ENCODE data around the gene FOXO3B. TPM values are rescaled to one million over a fixed set of nuclear protein-coding genes. Genes with fewer than 3 reads are reported as not detected.
"Not testable (repeated sequence)": the region's sequence is repeated elsewhere in the genome, so short reads cannot be mapped to it uniquely, and the experiment has no call there.

Gene FOXO3B
- 5.0 and 5.3 TPM in 2 replicates for polyA plus RNA-seq (2013)

DNA sequence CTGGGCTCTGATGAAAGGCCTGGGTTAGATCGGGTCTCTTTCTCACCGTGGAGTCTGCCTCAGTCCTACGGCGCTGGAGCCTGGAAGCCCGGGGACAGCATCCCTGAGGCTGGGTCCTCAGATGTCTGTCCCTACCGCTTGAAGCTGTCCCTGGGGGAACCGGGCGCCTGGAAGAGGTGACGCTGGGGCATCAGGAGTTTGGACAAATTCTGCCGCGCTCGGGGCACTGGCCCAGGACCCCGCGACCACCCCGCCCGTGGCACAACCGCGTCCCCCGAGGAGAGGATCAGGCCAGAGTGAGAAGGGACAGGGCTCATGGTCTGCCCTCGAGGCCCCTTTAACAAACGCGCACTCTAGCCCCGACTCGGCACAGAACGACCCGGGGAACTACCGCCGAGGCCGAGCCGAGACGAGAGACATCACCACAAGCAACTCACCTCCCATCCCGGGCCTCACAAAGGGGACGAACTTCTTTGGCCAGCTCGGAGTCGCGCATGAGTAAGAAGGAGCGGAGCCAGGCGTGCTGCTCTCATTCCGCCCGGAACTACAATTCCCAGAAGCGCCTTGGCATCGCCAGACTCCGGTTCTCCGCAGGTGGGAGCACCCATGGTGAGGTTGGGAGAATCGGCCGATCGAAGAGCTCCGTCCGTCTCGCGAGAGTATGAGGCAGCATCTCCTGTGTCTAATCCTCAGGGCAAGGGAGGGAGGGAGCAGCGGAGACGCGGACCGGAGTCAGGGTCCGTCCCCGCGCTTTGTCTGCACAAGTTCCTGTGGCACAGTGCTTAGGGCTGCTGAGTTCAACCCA, at the start of gene FOXO3B:
Gene FOXO3B (minus strand): TSS at position 548 of the 805 bp plus-strand sequence. CDS start 663 bp downstream, outside the sequence.
- H3K79me1 ChIP-seq (ENCODE audit: low read length); H3K27me3 ChIP-seq (ENCODE audit: insufficient read depth, low read length); H3K23ac ChIP-seq (ENCODE audit: low read length); H3K79me2 ChIP-seq (ENCODE audit: control insufficient read depth, insufficient read depth, low read length, poor library complexity); H3K9ac ChIP-seq (ENCODE audit: low read length); H2AK5ac ChIP-seq (ENCODE audit: low read length); H3K27ac ChIP-seq (ENCODE audit: low read depth, low read length); H2AFZ ChIP-seq (ENCODE audit: insufficient read depth, low read length, poor library complexity); H3K4me1 ChIP-seq (ENCODE audit: control insufficient read depth in 1 of 2, insufficient read depth in 2 of 2, low read length in 2 of 2); H3K9me3 ChIP-seq (ENCODE audit: insufficient read depth, low read depth, low read length); H2BK120ac ChIP-seq (ENCODE audit: insufficient read depth, low read length, poor library complexity); H2BK12ac ChIP-seq (ENCODE audit: low read length); H3K4ac ChIP-seq (ENCODE audit: low read depth, low read length); H3K18ac ChIP-seq (ENCODE audit: low read length): not testable (repeated sequence)
- WGBS (ENCODE audit: extremely low coverage, insufficient coverage, insufficient read length), result no CpG with 5 or more reads among the region's 58 CpGs
- Histone ChIP-seq H3K14ac (ENCODE audit: low read length) (peak within 1 kb of the TSS; percentile 39), H4K91ac (ENCODE audit: low read depth, low read length) (peak within 1 kb of the TSS; percentile 8), H4K8ac (ENCODE audit: low read depth, low read length) (peak within 1 kb of the TSS; percentile 74), H3K4me2 (ENCODE audit: low read length) (peak within 1 kb of the TSS; percentile 56), H3K36me3 (ENCODE audit: control insufficient read depth in 1 of 2, insufficient read depth in 2 of 2, low read length in 2 of 2) (peaks cover 8 to 11% of the 10 kb centered on the region in 2 experiments), H4K12ac (ENCODE audit: low read depth, low read length) (peak within 1 kb of the TSS; percentile 72), H2BK5ac (ENCODE audit: low read depth, low read length, poor library complexity) (peak within 1 kb of the TSS; percentile 73), H3K4me3 (ENCODE audit: low read depth, low read length) (peak within 1 kb of the TSS; percentile 79)
- peak; percentile 86 to 94 for DNase-seq

GRCh38 chr17:18723509-18723908, 41.4 kb upstream of the FOXO3B start:
- not testable (repeated sequence) for H3K4me2 ChIP-seq (ENCODE audit: low read length); H2BK12ac ChIP-seq (ENCODE audit: low read length); H3K79me1 ChIP-seq (ENCODE audit: low read length); H4K12ac ChIP-seq (ENCODE audit: low read depth, low read length); H3K79me2 ChIP-seq (ENCODE audit: control insufficient read depth, insufficient read depth, low read length, poor library complexity); H3K27me3 ChIP-seq (ENCODE audit: insufficient read depth, low read length); H3K18ac ChIP-seq (ENCODE audit: low read length); H2AK5ac ChIP-seq (ENCODE audit: low read length); H3K9me3 ChIP-seq (ENCODE audit: insufficient read depth, low read depth, low read length); H3K9ac ChIP-seq (ENCODE audit: low read length); H3K14ac ChIP-seq (ENCODE audit: low read length); H2AFZ ChIP-seq (ENCODE audit: insufficient read depth, low read length, poor library complexity); H4K91ac ChIP-seq (ENCODE audit: low read depth, low read length); H3K36me3 ChIP-seq (ENCODE audit: control insufficient read depth in 1 of 2, insufficient read depth in 2 of 2, low read length in 2 of 2); H4K8ac ChIP-seq (ENCODE audit: low read depth, low read length); DNase-seq; H3K4me1 ChIP-seq (ENCODE audit: control insufficient read depth in 1 of 2, insufficient read depth in 2 of 2, low read length in 2 of 2); H3K23ac ChIP-seq (ENCODE audit: low read length); H3K4me3 ChIP-seq (ENCODE audit: low read depth, low read length); H3K27ac ChIP-seq (ENCODE audit: low read depth, low read length); H2BK5ac ChIP-seq (ENCODE audit: low read depth, low read length, poor library complexity); H3K4ac ChIP-seq (ENCODE audit: low read depth, low read length); H2BK120ac ChIP-seq (ENCODE audit: insufficient read depth, low read length, poor library complexity)
- no CpG with 5 or more reads among the region's 1 CpG for WGBS (ENCODE audit: extremely low coverage, insufficient coverage, insufficient read length)

DNA sequence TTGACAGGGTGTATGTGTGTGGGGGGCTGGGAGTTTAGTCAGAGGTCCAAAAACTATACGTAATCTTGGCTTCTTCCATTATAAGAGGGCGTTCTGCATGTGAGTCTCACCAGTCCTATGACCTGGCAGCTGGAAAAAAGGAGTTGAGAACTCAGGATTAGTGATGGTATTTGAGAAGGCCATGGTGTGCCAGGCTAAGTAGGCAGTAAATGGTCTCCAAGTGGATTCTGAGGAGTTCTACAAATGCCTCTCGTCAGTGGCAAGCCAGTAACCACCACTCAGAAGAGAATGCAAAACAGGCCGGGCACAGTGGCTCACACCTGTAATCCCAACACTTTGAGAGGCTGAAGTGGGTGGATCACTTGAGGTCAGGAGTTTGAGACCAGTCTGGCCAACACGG, 40.5 kb upstream of the FOXO3B start:
- H3K9ac ChIP-seq (ENCODE audit: low read length); H3K4me1 ChIP-seq (ENCODE audit: control insufficient read depth in 1 of 2, insufficient read depth in 2 of 2, low read length in 2 of 2); H2BK5ac ChIP-seq (ENCODE audit: low read depth, low read length, poor library complexity); H2BK12ac ChIP-seq (ENCODE audit: low read length); H3K18ac ChIP-seq (ENCODE audit: low read length); H2AFZ ChIP-seq (ENCODE audit: insufficient read depth, low read length, poor library complexity); H3K79me2 ChIP-seq (ENCODE audit: control insufficient read depth, insufficient read depth, low read length, poor library complexity); H3K27me3 ChIP-seq (ENCODE audit: insufficient read depth, low read length); H4K8ac ChIP-seq (ENCODE audit: low read depth, low read length); H3K36me3 ChIP-seq (ENCODE audit: control insufficient read depth in 1 of 2, insufficient read depth in 2 of 2, low read length in 2 of 2); H3K4me2 ChIP-seq (ENCODE audit: low read length); H4K91ac ChIP-seq (ENCODE audit: low read depth, low read length); H3K4ac ChIP-seq (ENCODE audit: low read depth, low read length); H3K23ac ChIP-seq (ENCODE audit: low read length); H3K27ac ChIP-seq (ENCODE audit: low read depth, low read length); H3K4me3 ChIP-seq (ENCODE audit: low read depth, low read length); H2AK5ac ChIP-seq (ENCODE audit: low read length); H3K79me1 ChIP-seq (ENCODE audit: low read length); DNase-seq; H3K9me3 ChIP-seq (ENCODE audit: insufficient read depth, low read depth, low read length); H4K12ac ChIP-seq (ENCODE audit: low read depth, low read length); H3K14ac ChIP-seq (ENCODE audit: low read length); H2BK120ac ChIP-seq (ENCODE audit: insufficient read depth, low read length, poor library complexity): not testable (repeated sequence)
- WGBS (ENCODE audit: extremely low coverage, insufficient coverage, insufficient read length), result no CpG with 5 or more reads among the region's 5 CpGs

DNA sequence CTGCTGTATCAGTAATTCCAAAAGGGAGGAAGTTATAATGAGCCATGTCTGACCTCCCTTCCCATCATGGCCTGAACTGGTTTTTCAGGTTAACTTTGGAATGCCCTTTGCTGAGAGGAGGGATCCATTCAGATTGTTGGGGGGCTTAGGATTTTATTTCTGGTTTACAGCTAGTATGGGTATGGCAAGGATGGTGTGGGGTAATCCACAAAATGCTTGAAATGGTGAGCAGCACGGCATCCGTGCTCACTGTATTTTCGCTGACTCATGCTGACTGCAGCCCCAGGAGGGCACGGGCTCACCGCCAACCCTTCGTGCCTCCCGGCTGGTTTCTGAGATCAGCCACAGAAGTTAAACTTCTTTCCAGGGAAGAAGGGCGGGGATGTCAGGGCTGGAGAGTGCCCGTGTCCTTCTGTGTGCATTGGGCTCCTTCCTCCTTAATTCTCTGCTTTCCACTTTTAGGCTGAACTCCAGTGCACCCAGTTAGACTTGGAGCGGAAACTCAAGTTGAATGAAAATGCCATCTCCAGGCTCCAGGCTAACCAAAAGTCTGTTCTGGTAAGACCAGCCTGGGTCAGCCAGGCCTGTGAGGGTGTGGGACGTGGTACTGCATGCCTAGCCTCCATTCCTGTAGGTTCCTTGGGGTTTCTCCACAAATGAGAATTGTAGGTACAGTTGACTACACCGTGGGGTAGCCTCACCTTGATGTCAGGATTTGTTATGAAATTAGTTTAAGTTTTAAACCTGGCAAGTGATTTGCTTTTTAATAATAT, 39.8 kb upstream of the FOXO3B start:
- H3K23ac ChIP-seq (ENCODE audit: low read length); H3K4me3 ChIP-seq (ENCODE audit: low read depth, low read length); H3K14ac ChIP-seq (ENCODE audit: low read length); H3K4ac ChIP-seq (ENCODE audit: low read depth, low read length); H3K9ac ChIP-seq (ENCODE audit: low read length); H4K91ac ChIP-seq (ENCODE audit: low read depth, low read length); H3K9me3 ChIP-seq (ENCODE audit: insufficient read depth, low read depth, low read length); DNase-seq; H3K18ac ChIP-seq (ENCODE audit: low read length); H4K8ac ChIP-seq (ENCODE audit: low read depth, low read length); H3K4me2 ChIP-seq (ENCODE audit: low read length); H2BK5ac ChIP-seq (ENCODE audit: low read depth, low read length, poor library complexity); H2BK12ac ChIP-seq (ENCODE audit: low read length); H3K36me3 ChIP-seq (ENCODE audit: control insufficient read depth in 1 of 2, insufficient read depth in 2 of 2, low read length in 2 of 2); H3K79me2 ChIP-seq (ENCODE audit: control insufficient read depth, insufficient read depth, low read length, poor library complexity); H3K27me3 ChIP-seq (ENCODE audit: insufficient read depth, low read length); H4K12ac ChIP-seq (ENCODE audit: low read depth, low read length); H2AFZ ChIP-seq (ENCODE audit: insufficient read depth, low read length, poor library complexity); H2AK5ac ChIP-seq (ENCODE audit: low read length); H3K4me1 ChIP-seq (ENCODE audit: control insufficient read depth in 1 of 2, insufficient read depth in 2 of 2, low read length in 2 of 2); H2BK120ac ChIP-seq (ENCODE audit: insufficient read depth, low read length, poor library complexity); H3K27ac ChIP-seq (ENCODE audit: low read depth, low read length); H3K79me1 ChIP-seq (ENCODE audit: low read length): not testable (repeated sequence)
- WGBS (ENCODE audit: extremely low coverage, insufficient coverage, insufficient read length), result no CpG with 5 or more reads among the region's 12 CpGs

Measured in trophoblast cell (in vitro differentiated cells and primary cell).